ENCODE measurements around the gene SPG11. TPM values are rescaled to one million over a fixed set of nuclear protein-coding genes. Genes with fewer than 3 reads are reported as not detected.
"Not testable (repeated sequence)": the region's sequence is repeated elsewhere in the genome, so short reads cannot be mapped to it uniquely, and the experiment has no call there.

SPG11 gene
- total RNA-seq, 5 donors from 2014 or later (not counting 1 experiment from before 2014, with no cell fraction given), result 108 to 124 (median 118) TPM

DNA sequence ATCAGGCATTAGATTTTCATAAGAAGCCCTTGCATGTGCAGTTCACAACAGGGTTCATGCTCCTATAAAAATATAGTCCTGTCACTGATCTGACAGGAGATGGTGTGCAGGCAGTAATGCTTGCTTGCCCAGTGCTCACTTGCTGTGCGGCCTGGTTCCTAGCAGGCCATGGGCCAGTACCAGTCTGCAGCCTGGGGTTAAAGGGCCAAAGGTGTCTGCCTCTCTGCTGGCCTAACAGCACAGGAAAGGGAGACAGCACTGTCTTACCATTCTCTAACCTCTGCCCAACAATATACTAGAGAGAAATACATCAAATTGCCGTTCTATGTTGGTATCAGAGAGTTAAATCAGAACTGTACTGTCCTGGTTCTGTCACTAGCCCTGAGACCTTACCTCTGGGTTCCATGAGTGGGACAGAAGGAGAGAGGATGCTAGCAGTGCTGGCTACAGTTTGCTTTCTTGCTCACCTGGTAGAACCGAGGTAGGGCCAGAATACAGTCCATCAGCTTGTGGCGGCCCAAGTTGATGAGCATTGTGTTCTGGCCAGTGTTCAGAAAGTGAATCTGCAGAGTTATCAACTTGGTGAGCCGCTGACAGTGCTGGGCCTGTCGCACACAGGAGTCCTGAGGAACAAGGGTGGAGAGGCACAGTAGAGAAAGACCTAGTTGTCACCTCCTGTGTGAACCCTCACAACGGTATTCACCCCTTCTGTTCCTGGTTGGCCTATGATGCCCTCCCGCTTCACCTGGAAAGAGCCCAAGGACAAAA, 97.9 kb downstream of the SPG11 start:
- Mint-ChIP-seq H3K36me3 (peaks cover 63% of the 10 kb centered on the region), H3K27ac (peak overlapping the region in 1 of 2 donors; percentile 4), H3K4me1 (peaks cover 12 to 13% (median 12%) of the 10 kb centered on the region in 3 donors), H3K27me3 (no peaks in the 10 kb centered on the region), H3K4me3 (no peak overlapping the region), H3K9me3 (no peaks in the 10 kb centered on the region)
- no peaks in the 10 kb centered on the region for H3K9me3 ChIP-seq
- H3K27me3 ChIP-seq (replicated peaks in 1 of 2; ENCODE audit: control insufficient read depth in 2 of 2, extremely low read depth in 1 of 2, insufficient read depth in 2 of 2, low read length in 1 of 2), result no peaks in the 10 kb centered on the region
- ATAC-seq (replicated peaks in 1 of 4), result no peak
- H3K4me1 ChIP-seq (ENCODE audit: control insufficient read depth in 1 of 2, extremely low read depth in 1 of 2, insufficient read depth in 2 of 2, low read length in 2 of 2), result peaks cover 2 to 6% of the 10 kb centered on the region in 2 experiments
- POLR2A ChIA-PET, result interaction anchor here in 1 of 2 donors (0.6 kb wide), 1 partner anchor 38 kb away, joined by 4 read pairs; no protein-coding TSS in a partner anchor
- DNase-seq, result no peak
- H3K4me3 ChIP-seq (ENCODE audit: control insufficient read depth in 1 of 2, extremely low read depth in 1 of 2, low read length in 1 of 2), result no peak overlapping the region
- WGBS (ENCODE audit: insufficient coverage), result 96% methylated on average over 7 of the region's 8 CpGs
- H3K36me3 ChIP-seq (ENCODE audit: control insufficient read depth in 2 of 2, extremely low read depth in 1 of 2, insufficient read depth in 1 of 2, low read length in 1 of 2), result peaks cover 18 to 86% of the 10 kb centered on the region in 2 donors
- no peak overlapping the region for H3K27ac ChIP-seq (ENCODE audit: low read length)
- CTCF ChIA-PET, result no interaction called here

DNA sequence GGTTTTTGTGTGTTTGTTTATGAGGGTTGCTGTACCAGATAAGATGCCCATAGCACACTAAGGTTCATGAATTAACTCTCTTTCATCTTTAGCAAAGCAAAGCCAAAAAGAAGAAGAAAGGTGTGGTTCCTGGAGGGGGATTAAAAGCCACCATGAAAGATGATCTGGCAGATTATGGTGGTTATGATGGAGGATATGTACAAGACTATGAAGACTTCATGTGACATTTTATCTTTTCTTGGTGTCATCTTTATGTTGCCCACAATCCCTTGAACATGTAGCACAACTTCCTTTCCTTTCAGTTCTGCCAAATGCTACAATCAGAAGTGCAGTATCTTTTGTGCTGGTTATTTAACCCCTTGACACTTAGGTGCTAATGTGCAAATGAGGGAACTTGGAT, 102.5 kb downstream of the SPG11 start:
- Mint-ChIP-seq H3K36me3 (peaks cover 53% of the 10 kb centered on the region), H3K4me3 (peak overlapping the region in 1 of 3 donors; percentile 5), H3K27ac (peak overlapping the region; percentile 53 to 85), H3K4me1 (peaks cover 24 to 34% (median 33%) of the 10 kb centered on the region in 3 donors)
- H3K4me1 ChIP-seq (ENCODE audit: control insufficient read depth in 1 of 2, extremely low read depth in 1 of 2, insufficient read depth in 2 of 2, low read length in 2 of 2), result peaks cover 8 to 14% of the 10 kb centered on the region in 2 experiments
- H3K27me3 ChIP-seq (replicated peaks in 1 of 2; ENCODE audit: control insufficient read depth in 2 of 2, extremely low read depth in 1 of 2, insufficient read depth in 2 of 2, low read length in 1 of 2); DNase-seq; H3K9me3 Mint-ChIP-seq; H3K27me3 Mint-ChIP-seq; H3K27ac ChIP-seq (ENCODE audit: low read length); H3K4me3 ChIP-seq (ENCODE audit: control insufficient read depth in 1 of 2, extremely low read depth in 1 of 2, low read length in 1 of 2); H3K9me3 ChIP-seq: not testable (repeated sequence)
- peaks cover 13 to 90% of the 10 kb centered on the region in 2 donors for H3K36me3 ChIP-seq (ENCODE audit: control insufficient read depth in 2 of 2, extremely low read depth in 1 of 2, insufficient read depth in 1 of 2, low read length in 1 of 2)
- ATAC-seq (replicated peaks in 1 of 4), result peak; percentile 69 to 86 (median 80)
- CTCF ChIA-PET, result interaction anchor here in 1 of 2 donors (0.7 to 1.0 kb wide), 2 partner anchors 13 to 228 kb away, joined by 3 read pairs; no protein-coding TSS in a partner anchor
- POLR2A ChIA-PET, result interaction anchor here in 1 of 2 donors (0.6 kb wide), 1 partner anchor 1198 kb away, joined by 3 read pairs; no protein-coding TSS in a partner anchor

GRCh38 chr15:44554934-44555723, 108.3 kb downstream of the SPG11 start:
- Mint-ChIP-seq H3K27me3 (no peaks in the 10 kb centered on the region), H3K27ac (peak overlapping the region; percentile 53 to 84), H3K4me1 (peaks cover 40 to 46% (median 43%) of the 10 kb centered on the region in 3 donors), H3K4me3 (peak overlapping the region in 2 of 3 donors; percentile 2 to 18), H3K9me3 (no peaks in the 10 kb centered on the region), H3K36me3 (peaks cover 37% of the 10 kb centered on the region)
- ATAC-seq (replicated peaks in 1 of 4) (peak; percentile 79 to 84 (median 84)), DNase-seq (no peak)
- POLR2A ChIA-PET, result interaction anchor here (0.6 kb wide), 2 partner anchors 20 to 101 kb away, joined by 3 read pairs; no protein-coding TSS in a partner anchor
- no peaks in the 10 kb centered on the region for H3K27me3 ChIP-seq (replicated peaks in 1 of 2; ENCODE audit: control insufficient read depth in 2 of 2, extremely low read depth in 1 of 2, insufficient read depth in 2 of 2, low read length in 1 of 2)
- H3K4me3 ChIP-seq (ENCODE audit: control insufficient read depth in 1 of 2, extremely low read depth in 1 of 2, low read length in 1 of 2), result no peak overlapping the region
- peak overlapping the region; percentile 30 for H3K27ac ChIP-seq (ENCODE audit: low read length)
- peaks cover 9 to 81% of the 10 kb centered on the region in 2 donors for H3K36me3 ChIP-seq (ENCODE audit: control insufficient read depth in 2 of 2, extremely low read depth in 1 of 2, insufficient read depth in 1 of 2, low read length in 1 of 2)
- CTCF ChIA-PET, result no interaction called here
- H3K4me1 ChIP-seq (ENCODE audit: control insufficient read depth in 1 of 2, extremely low read depth in 1 of 2, insufficient read depth in 2 of 2, low read length in 2 of 2), result peaks cover 13 to 15% of the 10 kb centered on the region in 2 experiments
- no CpG with 5 or more reads among the region's 4 CpGs for WGBS (ENCODE audit: insufficient coverage)
- no peaks in the 10 kb centered on the region for H3K9me3 ChIP-seq

- ChIA-PET POLR2A (interaction anchor here in 1 of 2 donors (1.5 kb wide), 2 partner anchors 12 to 14 kb away, joined by 6 to 15 read pairs; partner anchors contain the start of gene EIF3J), CTCF (interaction anchor here in 1 of 2 donors (0.6 kb wide), 1 partner anchor 38 kb away, joined by 4 read pairs; no protein-coding TSS in a partner anchor)
- Histone ChIP-seq H3K9me3 (no peaks in the 10 kb centered on the region), H3K36me3 (ENCODE audit: control insufficient read depth in 2 of 2, extremely low read depth in 1 of 2, insufficient read depth in 1 of 2, low read length in 1 of 2) (peaks cover 7 to 44% of the 10 kb centered on the region in 2 donors), H3K27me3 (replicated peaks in 1 of 2; ENCODE audit: control insufficient read depth in 2 of 2, extremely low read depth in 1 of 2, insufficient read depth in 2 of 2, low read length in 1 of 2) (no peaks in the 10 kb centered on the region), H3K4me1 (ENCODE audit: control insufficient read depth in 1 of 2, extremely low read depth in 1 of 2, insufficient read depth in 2 of 2, low read length in 2 of 2) (peaks cover 11 to 14% of the 10 kb centered on the region in 2 experiments), H3K4me3 (ENCODE audit: control insufficient read depth in 1 of 2, extremely low read depth in 1 of 2, low read length in 1 of 2) (no peak overlapping the region), H3K27ac (ENCODE audit: low read length) (no peak overlapping the region)
- H3K4me3 Mint-ChIP-seq, result no peak overlapping the region
- H3K4me1 Mint-ChIP-seq, result peaks cover 53 to 60% (median 54%) of the 10 kb centered on the region in 3 donors
- peaks cover 28% of the 10 kb centered on the region for H3K36me3 Mint-ChIP-seq
- peak overlapping the region in 1 of 2 donors; percentile 59 for H3K27ac Mint-ChIP-seq
- no peak for ATAC-seq (replicated peaks in 1 of 4)
- H3K9me3 Mint-ChIP-seq, result no peaks in the 10 kb centered on the region
- H3K27me3 Mint-ChIP-seq, result no peaks in the 10 kb centered on the region
- no peak for DNase-seq
- no CpG with 5 or more reads among the region's 4 CpGs for WGBS (ENCODE audit: insufficient coverage)
Measured at GRCh38 chr15:44550734-44551133, 112.7 kb downstream of the SPG11 start.

DNA sequence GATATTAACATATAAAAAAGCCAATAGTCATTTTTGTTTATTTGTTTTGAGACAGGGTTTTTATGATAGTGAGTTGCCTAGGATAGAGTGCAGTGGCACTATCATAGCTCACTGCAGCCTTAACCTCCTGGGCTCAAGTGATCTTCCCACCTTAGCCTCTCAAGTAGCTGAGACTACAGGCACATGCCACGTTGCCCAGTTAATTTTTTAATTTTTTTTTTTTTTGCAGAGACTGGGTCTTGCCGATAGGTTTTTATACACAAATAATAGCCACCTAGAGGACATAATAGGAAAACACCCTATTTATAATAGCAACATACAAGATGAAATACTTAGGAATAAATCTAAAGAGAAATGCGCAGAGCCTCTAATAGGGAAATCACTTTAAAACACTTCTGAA, 113.2 kb downstream of the SPG11 start:
- H3K9me3 ChIP-seq, result no peaks in the 10 kb centered on the region
- CTCF ChIA-PET, result interaction anchor here in 1 of 2 donors (0.6 to 1.2 kb wide), 4 partner anchors 12 to 646 kb away, joined by 3 to 7 read pairs (median 4); no protein-coding TSS in a partner anchor
- Mint-ChIP-seq H3K27me3 (no peaks in the 10 kb centered on the region), H3K27ac (peak overlapping the region; percentile 52 to 64), H3K4me3 (no peak overlapping the region), H3K9me3 (no peaks in the 10 kb centered on the region), H3K36me3 (peaks cover 24% of the 10 kb centered on the region), H3K4me1 (peaks cover 51 to 58% (median 51%) of the 10 kb centered on the region in 3 donors)
- H3K36me3 ChIP-seq (ENCODE audit: control insufficient read depth in 2 of 2, extremely low read depth in 1 of 2, insufficient read depth in 1 of 2, low read length in 1 of 2), result peaks cover 7 to 39% of the 10 kb centered on the region in 2 donors
- POLR2A ChIA-PET, result interaction anchor here in 1 of 2 donors (0.7 to 1.5 kb wide), 4 partner anchors 12 to 172 kb away, joined by 3 to 15 read pairs (median 6); partner anchors contain the start of gene EIF3J
- DNase-seq (peak in 1 of 35 experiments; percentile 38), ATAC-seq (replicated peaks in 1 of 4) (peak in 1 of 4 experiments; percentile 31)
- WGBS (ENCODE audit: insufficient coverage), result no CpG with 5 or more reads among the region's 3 CpGs
- H3K27ac ChIP-seq (ENCODE audit: low read length), result no peak overlapping the region
- peaks cover 8 to 14% of the 10 kb centered on the region in 2 experiments for H3K4me1 ChIP-seq (ENCODE audit: control insufficient read depth in 1 of 2, extremely low read depth in 1 of 2, insufficient read depth in 2 of 2, low read length in 2 of 2)
- H3K4me3 ChIP-seq (ENCODE audit: control insufficient read depth in 1 of 2, extremely low read depth in 1 of 2, low read length in 1 of 2), result no peak overlapping the region
- H3K27me3 ChIP-seq (replicated peaks in 1 of 2; ENCODE audit: control insufficient read depth in 2 of 2, extremely low read depth in 1 of 2, insufficient read depth in 2 of 2, low read length in 1 of 2), result no peaks in the 10 kb centered on the region

Data from T-cell (primary cell).